ENCODE data around the gene OR5H14.

DNA sequence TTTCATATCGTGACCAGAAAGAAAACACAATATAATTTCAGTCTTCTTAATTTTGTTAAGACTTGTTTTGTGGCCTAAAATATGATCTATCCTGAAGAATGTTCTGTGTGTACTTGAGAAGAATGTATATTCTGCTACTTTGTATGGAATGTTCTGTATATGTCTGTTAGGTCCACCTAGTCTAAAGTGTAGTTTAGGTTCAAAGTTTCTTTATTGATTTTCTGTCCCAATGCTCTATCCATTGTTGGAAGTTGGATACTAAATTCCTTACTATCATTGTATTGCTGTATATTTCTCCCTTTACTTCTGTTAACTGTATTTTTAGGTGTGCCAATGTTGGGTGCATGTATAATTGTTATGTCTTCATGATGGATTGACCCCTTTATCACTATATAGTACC lies 39.1 kb upstream of the OR5H14 start:
- TF ChIP-seq, protein P1, sequence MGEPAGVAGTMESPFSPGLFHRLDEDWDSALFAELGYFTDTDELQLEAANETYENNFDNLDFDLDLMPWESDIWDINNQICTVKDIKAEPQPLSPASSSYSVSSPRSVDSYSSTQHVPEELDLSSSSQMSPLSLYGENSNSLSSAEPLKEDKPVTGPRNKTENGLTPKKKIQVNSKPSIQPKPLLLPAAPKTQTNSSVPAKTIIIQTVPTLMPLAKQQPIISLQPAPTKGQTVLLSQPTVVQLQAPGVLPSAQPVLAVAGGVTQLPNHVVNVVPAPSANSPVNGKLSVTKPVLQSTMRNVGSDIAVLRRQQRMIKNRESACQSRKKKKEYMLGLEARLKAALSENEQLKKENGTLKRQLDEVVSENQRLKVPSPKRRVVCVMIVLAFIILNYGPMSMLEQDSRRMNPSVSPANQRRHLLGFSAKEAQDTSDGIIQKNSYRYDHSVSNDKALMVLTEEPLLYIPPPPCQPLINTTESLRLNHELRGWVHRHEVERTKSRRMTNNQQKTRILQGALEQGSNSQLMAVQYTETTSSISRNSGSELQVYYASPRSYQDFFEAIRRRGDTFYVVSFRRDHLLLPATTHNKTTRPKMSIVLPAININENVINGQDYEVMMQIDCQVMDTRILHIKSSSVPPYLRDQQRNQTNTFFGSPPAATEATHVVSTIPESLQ (CRISPR knock-in tag; IDR thresholded peaks at IDR 0.05) = no peak
- TF ChIP-seq HMGA2 (CRISPR knock-in tag; IDR thresholded peaks at IDR 0.05) = no peak
- TF ChIP-seq, protein P2, sequence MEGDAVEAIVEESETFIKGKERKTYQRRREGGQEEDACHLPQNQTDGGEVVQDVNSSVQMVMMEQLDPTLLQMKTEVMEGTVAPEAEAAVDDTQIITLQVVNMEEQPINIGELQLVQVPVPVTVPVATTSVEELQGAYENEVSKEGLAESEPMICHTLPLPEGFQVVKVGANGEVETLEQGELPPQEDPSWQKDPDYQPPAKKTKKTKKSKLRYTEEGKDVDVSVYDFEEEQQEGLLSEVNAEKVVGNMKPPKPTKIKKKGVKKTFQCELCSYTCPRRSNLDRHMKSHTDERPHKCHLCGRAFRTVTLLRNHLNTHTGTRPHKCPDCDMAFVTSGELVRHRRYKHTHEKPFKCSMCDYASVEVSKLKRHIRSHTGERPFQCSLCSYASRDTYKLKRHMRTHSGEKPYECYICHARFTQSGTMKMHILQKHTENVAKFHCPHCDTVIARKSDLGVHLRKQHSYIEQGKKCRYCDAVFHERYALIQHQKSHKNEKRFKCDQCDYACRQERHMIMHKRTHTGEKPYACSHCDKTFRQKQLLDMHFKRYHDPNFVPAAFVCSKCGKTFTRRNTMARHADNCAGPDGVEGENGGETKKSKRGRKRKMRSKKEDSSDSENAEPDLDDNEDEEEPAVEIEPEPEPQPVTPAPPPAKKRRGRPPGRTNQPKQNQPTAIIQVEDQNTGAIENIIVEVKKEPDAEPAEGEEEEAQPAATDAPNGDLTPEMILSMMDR (IDR thresholded peaks at IDR 0.05) = no peak
- TF ChIP-seq ESRRA (CRISPR knock-in tag; IDR thresholded peaks at IDR 0.05; ENCODE audit: borderline replicate concordance) = no peak
- TF ChIP-seq NFE2L1 (CRISPR knock-in tag; IDR thresholded peaks at IDR 0.05) = no peak
